WTC11 (cell line): ENCODE measurements around the gene ITGA5. TPM values are rescaled to one million over a fixed set of nuclear protein-coding genes. Genes with fewer than 3 reads are reported as not detected.

Experiments used
- ATAC-seq: fragments of 200-7000 bp; cut with Tn5 transposase; 2 replicates; pipeline ENCODE4 v1.10.0; 2021; ENCODE audit warnings: mild to moderate bottlenecking, moderate library complexity
- CTCF ChIA-PET: fragments of 300-600 bp; sonication (Branson Sonifier 250); formaldehyde crosslinking; loops from one replicate; lab custom pipeline; 2021; ENCODE audit warnings: antibody characterized with exemption; lab: Charles Lee
- POLR2A ChIA-PET: fragments of 350-600 bp; sonication (Branson Sonifier 250); formaldehyde crosslinking; loops from one replicate; lab custom pipeline; 2021; ENCODE audit warnings: antibody characterized with exemption; lab: Charles Lee
- DNase-seq: peaks from one replicate; pipeline ENCODE4 v3.0.0; 2021; ENCODE audit warnings: low spot score
- H3K27ac Mint-ChIP-seq: 2 replicates; pipeline ENCODE4 v1.8.0; 2021; ENCODE audit warnings: mixed read lengths
- H3K27me3 Mint-ChIP-seq: 2 replicates; pipeline ENCODE4 v1.8.0; 2021; ENCODE audit warnings: low read depth, mild to moderate bottlenecking, moderate library complexity, mixed read lengths
- H3K36me3 Mint-ChIP-seq: 2 replicates; pipeline ENCODE4 v1.8.0; 2021; ENCODE audit warnings: mixed read lengths
- H3K4me1 Mint-ChIP-seq: 2 replicates; pipeline ENCODE4 v1.8.0; 2022; ENCODE audit warnings: mixed read lengths
- H3K4me3 Mint-ChIP-seq: 2 replicates; pipeline ENCODE4 v1.8.0; 2021; ENCODE audit warnings: mild to moderate bottlenecking, moderate library complexity, mixed read lengths
- H3K9me3 Mint-ChIP-seq: 2 replicates; pipeline ENCODE4 v1.8.0; 2021; ENCODE audit warnings: mixed read lengths
- AR ChIP-seq: fragments of 250-450 bp; sonication (Bioruptor Pico); IDR thresholded peaks from 2 replicates; pipeline ENCODE4 v1.9.0; 2021; ENCODE audit warnings: mild to moderate bottlenecking
- CBFB ChIP-seq: sonication (generic); formaldehyde crosslinking; IDR thresholded peaks from 2 replicates; pipeline ENCODE4 v1.8.1; 2022; ENCODE audit warnings: mild to moderate bottlenecking, low read depth, missing genetic modification reagents
- CREM ChIP-seq: sonication (generic); formaldehyde crosslinking; IDR thresholded peaks from 2 replicates; pipeline ENCODE4 v1.8.1; 2022; ENCODE audit warnings: mild to moderate bottlenecking, missing genetic modification reagents, moderate library complexity
- E2F4 ChIP-seq: sonication (generic); formaldehyde crosslinking; IDR thresholded peaks from 2 replicates; pipeline ENCODE4 v1.8.1; 2022; ENCODE audit warnings: low read depth, mild to moderate bottlenecking, moderate library complexity, missing genetic modification reagents, borderline replicate concordance
- E2F5 ChIP-seq: sonication (generic); formaldehyde crosslinking; IDR thresholded peaks from 2 replicates; pipeline ENCODE4 v1.8.1; 2022; ENCODE audit warnings: mild to moderate bottlenecking, moderate library complexity, missing genetic modification reagents
- EMX1 ChIP-seq: fragments of 250-450 bp; sonication (Bioruptor Pico); IDR thresholded peaks from 2 replicates; pipeline ENCODE4 v1.8.0; 2021; ENCODE audit warnings: mild to moderate bottlenecking
- ESRRA ChIP-seq: sonication (generic); formaldehyde crosslinking; IDR thresholded peaks from 2 replicates; pipeline ENCODE4 v1.8.1; 2022; ENCODE audit warnings: mild to moderate bottlenecking, missing genetic modification reagents, borderline replicate concordance
- HMGA2 ChIP-seq: fragments of 250-450 bp; sonication (Bioruptor Pico); IDR thresholded peaks from 2 replicates; pipeline ENCODE4 v1.4.0; 2021; ENCODE audit warnings: mild to moderate bottlenecking, moderate library complexity
- IRF2 ChIP-seq: sonication (generic); formaldehyde crosslinking; IDR thresholded peaks from 2 replicates; pipeline ENCODE4 v1.8.0; 2022; ENCODE audit warnings: low read depth, missing genetic modification reagents, borderline replicate concordance
- KAT7 ChIP-seq: sonication (generic); formaldehyde crosslinking; IDR thresholded peaks from 2 replicates; pipeline ENCODE4 v1.8.1; 2023; ENCODE audit warnings: missing genetic modification reagents, mild to moderate bottlenecking, borderline replicate concordance
- NR1H2 ChIP-seq: sonication (generic); formaldehyde crosslinking; IDR thresholded peaks from 2 replicates; pipeline ENCODE4 v1.9.0; 2021; ENCODE audit warnings: mild to moderate bottlenecking, moderate library complexity, missing genetic modification reagents
- PRRX2 ChIP-seq: fragments of 250-450 bp; sonication (Bioruptor Pico); IDR thresholded peaks from 2 replicates; pipeline ENCODE4 v1.8.0; 2021; ENCODE audit warnings: mild to moderate bottlenecking
- TEAD4 ChIP-seq: sonication (generic); formaldehyde crosslinking; IDR thresholded peaks from 2 replicates; pipeline ENCODE4 v1.8.0; 2022; ENCODE audit warnings: mild to moderate bottlenecking, missing genetic modification reagents
- USF2 ChIP-seq: sonication (generic); formaldehyde crosslinking; IDR thresholded peaks from 2 replicates; pipeline ENCODE4 v1.8.1; 2023; ENCODE audit warnings: mild to moderate bottlenecking, missing genetic modification reagents, moderate library complexity
- ZBTB21 ChIP-seq: sonication (generic); formaldehyde crosslinking; IDR thresholded peaks from 2 replicates; pipeline ENCODE4 v1.8.1; 2023; ENCODE audit warnings: mild to moderate bottlenecking, missing genetic modification reagents, borderline replicate concordance
- ZMAT4 ChIP-seq: fragments of 250-450 bp; sonication (Bioruptor Pico); IDR thresholded peaks from 2 replicates; pipeline ENCODE4 v1.9.0; 2021; ENCODE audit warnings: mild to moderate bottlenecking
- ZNF512 ChIP-seq: sonication (generic); formaldehyde crosslinking; IDR thresholded peaks from 2 replicates; pipeline ENCODE4 v1.8.1; 2022; ENCODE audit warnings: missing genetic modification reagents, borderline replicate concordance
- total RNA-seq: library from RNA; stranded (reverse); gene quantifications from 3 replicates; pipeline ENCODE4 v1.2.3, GENCODE V29; 2021

The ITGA5 gene
- total RNA-seq, 1 experiment from 2014 or later = 21.9 TPM

GRCh38 chr12:54429014-54429471 is 10.0 kb upstream of the ITGA5 start (continued):
- TF ChIP-seq KAT7 (CRISPR knock-in tag) (no peak), ZNF512 (CRISPR knock-in tag) (no peak)

- POLR2A ChIA-PET = interaction anchor here (0.5 to 1.2 kb wide), 4 partner anchors 8 to 74 kb away, joined by 3 to 5 read pairs (median 4); no protein-coding TSS in a partner anchor
- Mint-ChIP-seq H3K4me3 (no peak overlapping the region), H3K27me3 (peaks cover 93% of the 10 kb centered on the region), H3K36me3 (no peaks in the 10 kb centered on the region), H3K27ac (no peak overlapping the region), H3K9me3 (no peaks in the 10 kb centered on the region), H3K4me1 (peaks cover 54% of the 10 kb centered on the region)
- peak; percentile 66 for ATAC-seq
- peak; percentile 32 for DNase-seq
- CTCF ChIA-PET = interaction anchor here (0.6 to 12.5 kb wide), 24 partner anchors 9 to 151 kb away, joined by 3 to 230 read pairs (median 4); partner anchors contain the start of genes COPZ1 and ZNF385A
- TF ChIP-seq CBFB (CRISPR knock-in tag) (no peak), ESRRA (no peak), HMGA2 (no peak), E2F4 (no peak), PRRX2 (CRISPR knock-in tag) (no peak), ZBTB21 (CRISPR knock-in tag) (no peak), EMX1 (CRISPR knock-in tag) (no peak), CREM (no peak), ZMAT4 (CRISPR knock-in tag) (no peak), E2F5 (CRISPR knock-in tag) (no peak)
Measured at GRCh38 chr12:54428050-54429013, 9.3 kb upstream of the ITGA5 start.

GRCh38 chr12:54427106-54427505 is 8.0 kb upstream of the ITGA5 start:
- H3K27ac Mint-ChIP-seq = no peak overlapping the region
- CTCF ChIA-PET = interaction anchor here (1.3 to 12.5 kb wide), 9 partner anchors 7 to 102 kb away, joined by 3 to 230 read pairs (median 8); partner anchors contain the start of gene COPZ1

More at GRCh38 chr12:54427106-54427505, 8.0 kb upstream of the ITGA5 start:
- POLR2A ChIA-PET = interaction anchor here (0.6 to 1.6 kb wide), 2 partner anchors 15 to 140 kb away, joined by 4 read pairs; no protein-coding TSS in a partner anchor
- no peak for TF ChIP-seq AR (CRISPR knock-in tag)
- no peak for TF ChIP-seq IRF2 (CRISPR knock-in tag)
- TF ChIP-seq E2F5 (CRISPR knock-in tag) = no peak
- no peak for TF ChIP-seq USF2
- no peak for TF ChIP-seq NR1H2 (CRISPR knock-in tag)
- no peak for TF ChIP-seq TEAD4 (CRISPR knock-in tag)
- TF ChIP-seq, all 79 proteins: peak for 0
- H3K36me3 Mint-ChIP-seq = no peaks in the 10 kb centered on the region
- ATAC-seq (no peak), DNase-seq (no peak)
- peaks cover 46% of the 10 kb centered on the region for H3K4me1 Mint-ChIP-seq
- H3K27me3 Mint-ChIP-seq = peaks cover 93% of the 10 kb centered on the region
- H3K9me3 Mint-ChIP-seq = no peaks in the 10 kb centered on the region
- H3K4me3 Mint-ChIP-seq = no peak overlapping the region
